ENCODE measurements around the gene EML5. TPM values are rescaled to one million over a fixed set of nuclear protein-coding genes. Genes with fewer than 3 reads are reported as not detected.

The EML5 gene
- total RNA-seq, 1 donor from 2014 or later: 2.6 TPM

DNA sequence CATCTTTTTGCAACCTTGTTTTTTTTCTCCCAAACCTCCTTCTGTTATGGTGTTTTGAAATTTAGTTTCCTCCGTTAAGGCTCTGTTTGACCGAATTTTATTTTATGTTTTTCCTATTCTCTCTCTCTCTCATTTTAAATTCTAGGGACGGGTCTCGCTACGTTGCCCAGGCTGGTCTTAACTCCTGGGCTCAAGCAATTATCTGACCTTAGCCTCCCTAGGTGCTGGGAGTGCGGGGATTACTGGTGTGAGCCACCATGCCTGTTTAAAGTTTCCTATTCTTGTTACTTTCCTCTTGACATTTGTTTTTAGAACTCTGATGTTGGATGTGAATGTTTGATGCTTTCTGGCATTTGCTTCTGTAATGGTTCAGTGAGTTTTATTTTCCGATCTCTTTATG lies 228.9 kb downstream of the EML5 start:
- no peak for DNase-seq (ENCODE audit: low spot score)

DNA sequence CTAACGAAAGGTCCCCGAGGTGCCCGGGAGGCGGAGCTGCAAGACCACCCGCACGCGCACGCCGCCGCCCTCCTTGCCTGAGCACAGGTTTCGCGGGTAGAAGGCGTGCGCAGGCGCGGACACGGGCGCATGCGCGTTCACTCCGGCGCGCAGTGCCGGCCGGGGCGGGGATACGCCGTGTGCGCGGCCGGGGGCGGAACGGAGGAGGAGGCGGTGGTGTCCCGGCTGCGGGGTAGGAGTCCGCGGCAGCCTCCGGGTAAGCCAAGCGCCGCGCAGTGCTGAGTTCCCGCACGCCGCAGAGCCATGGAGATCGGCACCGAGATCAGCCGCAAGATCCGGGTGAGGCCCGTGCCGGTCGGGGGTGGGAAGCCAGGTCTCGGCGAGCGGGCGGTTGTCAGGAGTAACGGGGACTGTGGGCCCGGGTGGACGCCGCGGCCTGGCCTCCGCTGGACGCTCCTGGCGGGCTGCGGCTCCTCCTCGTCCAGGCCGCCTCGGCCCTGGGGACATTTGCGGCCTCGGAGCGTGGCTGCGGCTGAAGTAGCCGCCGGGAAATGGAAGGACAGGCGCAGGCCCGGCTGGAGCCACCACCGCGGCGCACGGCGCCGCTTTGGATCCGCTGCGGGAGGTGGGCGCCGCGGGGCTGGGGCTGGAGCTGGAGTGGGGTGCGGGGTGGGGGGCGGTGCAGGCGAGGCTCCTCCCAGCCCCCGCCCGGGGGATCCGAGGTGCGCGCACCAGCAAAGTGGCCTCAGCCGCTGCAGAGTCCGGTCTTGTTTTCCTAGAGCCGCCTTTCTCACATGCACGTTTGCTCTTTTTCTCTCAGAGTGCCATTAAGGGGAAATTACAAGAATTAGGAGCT lies 229.7 kb downstream of the EML5 start, which contains the start of gene ZC3H14:
Gene ZC3H14, plus strand, starts transcription at position 207 of the 856 bp plus-strand sequence. Its CDS starts 97 bp downstream, at position 304.
- peak; percentile 92 for DNase-seq (ENCODE audit: low spot score)

DNA sequence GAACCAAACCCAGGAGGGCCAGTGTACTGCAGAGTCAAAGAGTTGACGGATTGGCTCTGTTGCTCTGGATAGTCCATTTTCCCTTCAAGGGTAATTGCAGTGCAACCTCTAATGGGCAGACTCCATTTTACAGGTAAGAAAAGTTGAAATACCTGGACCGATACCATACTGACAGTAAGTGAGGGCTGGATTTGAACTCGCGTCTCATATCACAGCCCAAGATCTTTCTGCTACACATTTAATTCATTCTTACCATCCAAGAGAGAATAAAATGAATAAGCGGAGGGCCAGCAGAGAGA lies 230.3 kb downstream of the EML5 start:
- DNase-seq (ENCODE audit: low spot score): no peak

Other genes starting within 250 kb of the EML5 start
- 15.4 TPM for gene PTPN21, start 237.9 kb downstream of the EML5 start, total RNA-seq (ENCODE audit: insufficient read depth, low replicate concordance)
- gene ZC3H14, start 229.9 kb downstream of the EML5 start, total RNA-seq (ENCODE audit: insufficient read depth, low replicate concordance): 66.0 TPM
- 14.7 TPM for gene TTC8, start 31.7 kb upstream of the EML5 start, total RNA-seq (ENCODE audit: insufficient read depth, low replicate concordance)